Fibroblast of skin of scalp (primary cell): ENCODE results near the gene SLC38A7. TPM values are rescaled to one million over a fixed set of nuclear protein-coding genes. Genes with fewer than 3 reads are reported as not detected.
A peak's percentile ranks its signal among the peaks of the same experiment; 100 is the strongest.

Source experiments
- DNase-seq: peaks from one replicate; pipeline ENCODE4 v3.0.0-alpha.2; 2013
- polyA plus RNA-seq, 2 experiments: library from polyadenylated mRNA; unstranded; fragments of 120-200 nt; gene quantifications; one replicate each; pipeline ENCODE4 v1.2.1, GENCODE V29; 2013; ENCODE audit not compliant: insufficient read length in 2 of 2

SLC38A7 gene, protein sequence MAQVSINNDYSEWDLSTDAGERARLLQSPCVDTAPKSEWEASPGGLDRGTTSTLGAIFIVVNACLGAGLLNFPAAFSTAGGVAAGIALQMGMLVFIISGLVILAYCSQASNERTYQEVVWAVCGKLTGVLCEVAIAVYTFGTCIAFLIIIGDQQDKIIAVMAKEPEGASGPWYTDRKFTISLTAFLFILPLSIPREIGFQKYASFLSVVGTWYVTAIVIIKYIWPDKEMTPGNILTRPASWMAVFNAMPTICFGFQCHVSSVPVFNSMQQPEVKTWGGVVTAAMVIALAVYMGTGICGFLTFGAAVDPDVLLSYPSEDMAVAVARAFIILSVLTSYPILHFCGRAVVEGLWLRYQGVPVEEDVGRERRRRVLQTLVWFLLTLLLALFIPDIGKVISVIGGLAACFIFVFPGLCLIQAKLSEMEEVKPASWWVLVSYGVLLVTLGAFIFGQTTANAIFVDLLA
- polyA plus RNA-seq (2013, experiment 1 of 2; ENCODE audit: insufficient read length), result 15.7 TPM
- 14.6 TPM for polyA plus RNA-seq (2013, experiment 2 of 2; ENCODE audit: insufficient read length)

DNA sequence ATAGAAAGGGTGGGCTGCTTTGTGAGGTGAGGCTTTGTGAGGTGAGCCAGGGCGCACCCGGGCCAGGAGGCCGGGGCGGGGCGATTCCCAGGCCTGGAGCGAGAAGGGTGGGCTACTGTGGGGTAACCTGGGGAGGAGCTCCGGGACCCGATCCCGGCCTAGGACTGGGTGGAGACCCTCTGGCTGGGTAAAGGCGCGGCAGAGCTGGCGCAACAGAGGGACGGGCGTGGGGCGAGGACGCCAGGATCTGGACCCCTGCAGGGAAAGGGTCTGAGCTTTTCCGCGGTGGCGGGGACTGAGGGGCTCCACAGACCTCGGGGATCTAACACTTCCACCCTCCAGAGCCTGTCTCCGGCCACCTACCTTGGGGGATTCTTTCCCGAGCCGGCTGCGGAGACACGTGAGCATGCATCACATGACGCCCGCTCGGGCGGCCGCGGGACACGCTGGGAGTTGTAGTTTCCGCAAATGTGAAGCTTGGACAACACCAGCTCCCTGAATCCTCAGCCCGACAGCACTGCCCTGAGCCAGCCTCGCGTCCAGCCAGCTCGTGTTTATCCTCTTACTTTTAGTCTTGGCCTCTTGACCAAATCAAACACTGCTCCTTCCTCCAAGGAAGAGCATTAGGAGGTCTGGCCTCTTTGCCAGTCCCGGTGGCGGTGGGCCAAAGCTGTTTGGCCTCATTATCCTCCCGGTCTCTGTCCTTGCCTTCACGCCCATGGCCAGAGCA lies at the start of gene SLC38A7:
Gene SLC38A7 (minus strand): TSS at position 417 of the 730 bp plus-strand sequence. CDS start 4,644 bp downstream, outside the sequence.
- peak; percentile 83 for DNase-seq

DNA sequence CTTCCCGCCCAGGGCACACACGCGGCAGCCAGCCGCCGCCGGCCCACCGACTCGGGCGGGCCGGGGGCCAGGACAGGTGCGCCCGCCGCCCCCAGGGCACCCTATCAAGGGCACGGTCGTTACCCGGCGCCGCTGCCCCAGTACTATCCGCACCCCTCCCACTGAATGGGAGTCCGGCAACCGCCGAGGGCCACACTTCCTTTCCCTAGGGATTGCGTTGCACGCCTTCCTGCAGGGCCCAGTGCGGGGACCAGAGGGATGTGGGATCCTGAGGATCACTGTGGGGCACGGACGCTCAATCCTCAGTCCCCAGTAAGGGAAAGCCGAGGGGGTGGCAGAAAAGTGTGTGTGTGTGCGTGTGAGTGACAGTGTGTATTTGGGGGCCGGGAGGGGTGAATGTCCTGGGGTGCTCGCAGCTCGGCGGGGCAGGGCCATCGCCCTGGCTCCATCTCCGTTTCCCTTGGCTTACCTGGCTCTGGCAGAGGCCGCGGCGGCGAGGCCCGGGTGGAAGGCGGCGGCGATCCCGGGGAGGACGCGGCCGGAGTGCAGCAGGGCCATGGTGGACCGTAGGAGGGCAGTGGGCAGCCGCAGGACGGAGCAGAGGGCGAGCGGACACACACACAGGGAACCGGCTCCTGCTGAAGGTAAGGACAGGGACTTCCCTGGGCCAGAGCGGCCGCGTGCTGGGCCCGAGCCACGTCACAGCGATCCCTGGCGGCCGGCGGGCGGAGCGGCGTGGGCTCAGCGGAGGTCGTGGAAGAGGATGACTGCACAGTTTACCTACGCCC lies 49.3 kb upstream of the SLC38A7 start, which contains the start of gene GOT2:
Gene GOT2 (minus strand): TSS at position 646 of the 788 bp plus-strand sequence. CDS start 88 bp downstream, at position 558.
- DNase-seq, result peak; percentile 81

DNA sequence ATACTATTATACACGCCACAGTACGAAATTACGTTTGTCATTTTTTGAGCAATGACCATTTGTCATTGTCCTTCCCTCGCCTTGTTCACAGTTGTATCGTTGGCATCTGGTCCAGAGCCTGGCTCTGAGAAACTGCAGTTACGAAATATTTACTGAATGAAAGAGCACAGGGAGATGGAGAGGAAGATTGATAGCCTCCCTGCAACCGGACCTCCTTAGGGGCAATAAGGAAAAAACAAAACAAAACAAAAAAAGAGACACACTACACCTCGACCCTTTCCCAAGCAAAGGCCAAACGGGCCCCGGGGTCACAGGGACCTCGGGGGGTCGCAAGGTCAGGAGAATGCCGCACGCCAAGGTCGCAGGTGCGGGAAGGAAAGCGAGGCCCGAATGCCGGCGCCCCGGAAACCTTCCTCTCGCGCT lies 48.7 kb upstream of the SLC38A7 start:
- DNase-seq, result no peak

DNA sequence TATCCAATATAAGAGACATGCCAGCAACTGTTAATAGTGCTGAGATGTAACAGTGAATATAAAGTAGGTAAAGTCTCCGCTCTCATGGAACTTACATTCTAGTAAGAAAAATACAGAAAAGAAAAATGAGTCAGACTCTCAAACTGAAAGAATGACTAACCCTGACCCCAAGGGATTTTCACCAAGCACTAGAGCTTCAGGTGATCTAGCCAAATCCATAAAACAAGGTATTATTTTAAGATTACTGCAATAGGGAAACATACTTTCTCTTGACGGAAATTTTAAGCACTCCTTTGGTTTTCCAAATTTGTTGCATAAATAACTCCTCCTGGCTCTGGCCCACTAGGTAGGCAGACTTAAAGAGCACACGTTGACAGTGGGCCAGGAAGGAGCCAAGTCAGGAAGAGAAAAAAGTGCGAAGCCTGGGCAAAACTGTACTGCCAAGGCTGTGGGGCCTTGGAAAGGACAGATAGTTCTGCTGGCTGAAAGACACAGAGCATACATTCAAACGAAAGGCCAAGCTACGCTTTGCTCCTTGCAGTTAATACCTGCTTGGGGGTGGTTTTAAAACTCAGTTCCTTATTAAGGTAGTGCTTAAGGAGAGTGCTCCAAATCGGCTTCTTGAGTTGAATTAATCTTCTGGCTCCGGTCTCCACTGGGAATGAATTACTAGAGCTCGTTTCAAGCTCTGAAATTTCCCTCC lies 48.1 kb upstream of the SLC38A7 start:
- peak; percentile 25 for DNase-seq

DNA sequence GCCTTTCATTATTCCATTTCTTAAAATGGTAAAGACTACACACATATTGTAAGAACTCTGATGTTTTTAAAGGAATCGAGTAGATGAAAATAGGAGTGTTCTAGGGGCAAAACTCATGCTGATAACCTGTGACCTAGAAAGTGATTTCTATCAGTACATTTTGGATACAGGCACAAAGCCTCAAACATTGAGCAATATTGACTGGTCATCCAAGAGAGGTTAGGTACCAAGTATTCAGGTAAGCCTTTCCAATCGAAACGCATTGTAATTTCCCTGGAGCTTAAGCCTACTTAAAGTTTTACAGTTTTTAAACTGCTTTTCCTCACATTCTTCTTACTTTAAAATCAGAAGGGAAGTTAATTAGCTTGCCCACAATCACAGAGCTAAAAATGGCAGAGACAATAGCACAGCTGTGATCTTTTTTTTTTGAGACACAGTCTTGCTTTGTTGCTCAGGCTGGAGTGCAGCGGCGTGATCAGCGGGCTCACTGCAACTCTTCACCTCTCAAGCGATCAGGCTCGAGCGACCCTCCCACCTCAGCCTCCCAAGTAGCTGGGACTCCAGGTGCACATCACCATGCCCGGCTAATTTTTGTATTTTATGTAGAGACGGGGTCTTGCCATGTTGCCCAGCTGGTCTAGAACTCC lies 46.3 kb upstream of the SLC38A7 start:
- DNase-seq, result no peak

DNA sequence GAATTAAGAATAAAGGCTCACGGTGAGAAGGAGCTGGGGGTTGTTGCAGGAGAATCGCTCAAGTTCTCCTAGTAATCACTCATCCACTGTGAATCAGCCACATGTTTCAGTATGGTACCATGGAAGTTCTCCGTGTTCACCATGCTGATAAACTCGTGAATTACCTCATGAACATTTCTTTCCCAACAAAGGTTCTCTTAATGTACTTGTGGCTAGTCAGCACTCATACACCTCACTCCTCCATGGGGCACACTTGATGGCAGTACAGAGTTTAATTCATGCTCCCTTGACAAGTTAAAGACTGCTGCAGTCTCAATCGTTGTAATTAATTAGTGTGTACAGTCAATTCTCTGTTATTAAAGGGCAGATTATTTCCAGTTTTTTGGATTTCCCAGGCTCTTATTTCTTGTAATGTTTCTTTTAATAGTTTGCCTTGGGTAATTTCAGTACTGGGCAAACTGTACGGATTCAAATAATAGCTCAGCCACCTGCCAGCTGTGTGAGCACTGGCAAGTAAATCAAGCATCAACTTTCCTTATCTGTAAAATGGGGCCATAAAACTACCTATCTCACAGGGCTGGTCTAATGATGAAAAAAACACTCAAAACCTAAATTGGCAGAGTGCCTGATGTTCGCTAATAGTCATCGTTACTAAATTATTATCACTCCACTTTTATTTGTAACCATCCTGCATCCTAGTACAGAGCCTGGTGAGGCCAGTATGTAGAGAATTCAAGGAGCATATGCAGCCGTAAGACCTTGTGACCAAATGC lies 43.4 kb upstream of the SLC38A7 start:
- DNase-seq, result no peak

DNA sequence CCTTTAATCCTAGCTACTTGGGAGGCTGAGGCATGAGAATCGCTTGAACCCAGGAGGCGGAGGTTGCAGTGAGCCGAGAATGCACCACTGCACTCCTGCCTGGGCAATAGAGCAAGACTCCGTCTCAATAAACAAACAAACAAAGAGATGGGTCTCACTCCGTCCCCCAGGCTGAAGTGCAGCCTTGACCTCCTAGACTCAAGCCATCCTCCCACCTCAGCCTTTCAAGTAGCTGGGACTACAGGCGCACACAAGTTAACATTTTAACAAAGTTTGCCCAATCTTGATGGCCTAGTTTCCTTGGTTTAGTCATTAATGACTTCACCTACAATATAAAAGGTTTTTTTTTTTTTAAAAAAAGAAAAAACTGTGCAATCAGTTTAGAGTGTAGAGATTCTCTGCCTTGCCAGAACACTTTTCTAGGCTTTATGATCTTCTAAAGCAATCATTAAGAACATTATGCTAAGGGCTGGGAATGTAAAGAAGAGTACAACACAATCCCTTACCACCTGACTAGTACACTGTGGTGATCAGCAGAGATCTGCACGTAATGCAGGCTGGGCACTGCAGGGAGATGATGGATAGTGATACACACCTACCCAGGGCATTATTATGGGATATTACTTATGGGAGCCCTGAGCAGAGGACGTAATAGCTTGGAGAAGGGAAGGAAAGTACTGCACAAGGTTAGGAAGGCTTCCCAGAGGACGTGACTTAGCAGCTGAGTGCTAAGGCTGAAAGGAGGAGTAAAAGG lies 42.6 kb upstream of the SLC38A7 start:
- DNase-seq, result no peak

DNA sequence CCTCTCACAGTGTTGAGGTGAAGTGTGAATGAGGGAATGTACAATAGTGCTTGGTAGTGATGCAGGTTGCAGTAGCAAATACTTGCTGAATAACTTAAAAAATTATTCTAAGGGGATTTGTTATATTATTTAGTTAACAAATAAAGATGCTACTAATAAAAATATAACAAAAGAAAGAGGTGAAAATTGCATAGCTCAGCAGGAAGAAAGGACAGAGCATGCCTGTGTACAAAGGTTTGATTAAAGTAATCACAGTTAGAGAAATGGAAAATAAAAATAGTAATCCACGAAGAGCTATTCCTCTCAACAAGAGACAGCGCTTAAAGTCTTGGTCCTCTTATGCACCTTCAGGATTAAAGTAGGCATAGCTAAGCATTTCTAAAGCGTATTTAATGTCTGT lies 38.5 kb upstream of the SLC38A7 start:
- DNase-seq, result no peak

DNA sequence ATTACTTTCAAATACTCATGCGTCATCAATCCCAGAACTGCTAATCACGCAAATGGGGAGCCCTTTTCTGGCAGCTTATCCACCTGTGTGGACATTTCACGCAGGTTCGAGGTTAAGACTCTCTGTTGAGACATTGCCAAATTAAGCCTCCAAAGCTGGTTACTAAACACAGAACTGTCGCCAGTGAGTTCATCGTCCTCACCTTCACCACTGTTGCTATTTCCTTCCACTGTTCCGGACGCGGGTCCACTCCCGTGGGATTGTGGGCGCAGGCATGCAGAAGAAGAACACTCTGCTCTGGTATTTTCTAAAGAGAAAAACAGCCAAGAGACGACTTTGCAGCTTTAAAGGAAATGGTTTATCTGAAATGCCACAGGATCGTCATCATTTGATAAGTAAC lies 33.4 kb upstream of the SLC38A7 start:
- no peak for DNase-seq

DNA sequence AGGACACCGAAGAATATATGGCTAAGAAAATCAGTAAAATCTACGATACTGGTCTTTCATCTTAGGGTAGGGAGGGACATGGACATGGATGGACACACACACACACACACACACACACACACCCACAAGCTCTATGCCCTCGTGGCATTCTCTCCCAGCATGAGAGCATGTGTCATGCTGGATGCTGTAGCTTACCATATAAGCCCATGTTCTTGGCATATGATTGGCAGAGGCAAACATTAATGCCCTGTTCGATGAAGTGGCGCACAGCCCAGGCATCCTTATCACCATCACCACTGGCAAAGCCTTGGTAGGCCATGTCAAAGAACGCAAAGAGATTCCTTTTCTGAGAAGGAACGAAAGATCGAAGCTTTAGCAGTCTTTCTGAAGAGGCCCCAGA lies 31.9 kb upstream of the SLC38A7 start:
- no peak for DNase-seq

DNA sequence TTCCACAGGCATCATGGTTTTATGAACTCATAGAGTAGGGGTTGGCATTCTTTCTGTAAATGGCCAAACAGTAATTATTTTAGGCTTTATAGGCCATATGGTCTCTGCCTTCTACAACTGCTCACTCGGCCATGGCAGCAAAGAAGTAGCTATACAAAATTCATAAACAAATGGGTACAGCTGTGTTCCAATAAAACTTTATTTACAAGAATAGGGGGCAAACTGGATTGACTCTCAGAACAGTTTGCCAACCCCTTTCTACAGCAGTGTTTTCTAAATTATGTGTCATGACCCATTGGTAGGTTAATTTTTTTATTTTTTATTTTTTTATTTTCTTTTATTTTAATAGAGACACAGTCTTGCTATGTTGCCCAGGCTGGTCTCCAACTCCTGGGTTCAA lies 29.2 kb upstream of the SLC38A7 start:
- no peak for DNase-seq

DNA sequence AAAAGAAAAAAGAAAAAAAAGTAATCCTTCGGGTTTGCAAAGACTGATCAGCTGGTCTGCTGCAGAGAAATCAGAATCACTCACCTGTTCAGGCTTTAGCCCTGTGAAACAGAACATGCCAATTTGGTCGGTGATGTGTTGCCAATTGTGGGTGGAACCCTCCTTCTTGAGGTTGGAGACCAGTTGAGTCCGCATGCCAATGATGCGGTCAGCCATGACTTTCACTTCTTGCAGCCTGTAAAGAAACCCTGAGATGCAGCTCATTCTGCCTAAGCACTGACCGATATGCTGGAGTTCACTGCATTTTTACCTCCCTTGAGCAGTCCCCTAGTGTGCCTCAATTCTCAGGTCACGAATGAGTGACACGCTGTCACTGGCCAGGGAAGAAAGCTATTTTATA lies 24.8 kb upstream of the SLC38A7 start:
- DNase-seq, result no peak

DNA sequence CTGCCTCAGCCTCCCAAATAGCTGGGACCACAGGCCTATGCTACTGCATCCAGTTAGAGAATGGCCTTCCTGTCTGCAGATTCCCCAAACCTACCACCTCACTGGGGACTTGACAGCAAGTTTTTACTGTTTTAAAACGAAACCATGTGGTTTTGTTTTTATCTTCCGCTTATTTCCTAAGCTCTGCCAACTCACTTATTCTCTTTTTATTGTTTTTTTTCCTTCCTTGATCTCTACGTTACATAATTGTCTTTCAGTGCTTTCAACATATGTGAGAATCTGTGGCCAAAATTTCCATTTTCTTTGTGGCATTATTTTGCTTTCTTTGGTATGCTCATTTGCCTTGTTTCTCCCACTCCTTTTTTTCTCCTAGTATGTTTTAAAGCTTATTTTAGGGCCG lies 14.6 kb upstream of the SLC38A7 start:
- no peak for DNase-seq

DNA sequence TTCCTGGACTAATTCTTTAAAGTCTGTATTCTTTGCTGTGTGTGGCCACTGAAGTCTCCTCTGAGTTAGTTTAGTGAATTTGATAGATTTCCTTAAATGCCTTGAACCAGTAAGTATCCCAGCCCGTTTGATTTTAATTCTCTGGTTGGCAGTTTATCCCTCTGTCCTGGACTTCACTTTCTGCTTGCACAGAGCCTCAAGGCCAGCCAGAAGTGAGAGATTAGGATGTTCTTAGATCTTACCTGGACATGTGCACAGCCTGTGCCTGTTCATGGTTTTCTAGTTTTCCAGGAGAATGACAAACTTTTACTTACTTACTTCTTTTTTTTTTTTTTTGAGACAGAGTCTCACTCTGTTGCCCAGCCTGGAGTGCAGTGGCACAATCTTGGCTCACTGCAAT lies 10.8 kb upstream of the SLC38A7 start:
- DNase-seq, result no peak

DNA sequence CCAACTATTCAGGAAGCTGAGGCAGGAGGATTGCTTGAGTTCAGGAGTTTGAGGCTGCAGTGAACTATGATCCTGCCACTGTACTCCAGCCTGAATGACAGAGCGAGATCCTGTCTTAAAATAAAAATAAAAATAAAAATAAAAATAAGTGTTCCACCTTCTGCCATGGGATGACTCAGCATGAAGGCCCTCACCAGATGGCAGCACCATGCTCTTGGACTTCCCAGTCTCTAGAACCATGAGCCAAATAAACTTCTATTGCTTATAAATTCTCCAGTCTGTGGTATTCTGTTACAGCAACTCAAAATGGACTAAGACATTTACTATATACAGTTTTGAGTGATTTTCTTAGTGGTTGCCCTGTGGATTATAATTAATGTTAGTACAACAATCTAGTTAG lies 7.9 kb upstream of the SLC38A7 start:
- DNase-seq, result no peak

DNA sequence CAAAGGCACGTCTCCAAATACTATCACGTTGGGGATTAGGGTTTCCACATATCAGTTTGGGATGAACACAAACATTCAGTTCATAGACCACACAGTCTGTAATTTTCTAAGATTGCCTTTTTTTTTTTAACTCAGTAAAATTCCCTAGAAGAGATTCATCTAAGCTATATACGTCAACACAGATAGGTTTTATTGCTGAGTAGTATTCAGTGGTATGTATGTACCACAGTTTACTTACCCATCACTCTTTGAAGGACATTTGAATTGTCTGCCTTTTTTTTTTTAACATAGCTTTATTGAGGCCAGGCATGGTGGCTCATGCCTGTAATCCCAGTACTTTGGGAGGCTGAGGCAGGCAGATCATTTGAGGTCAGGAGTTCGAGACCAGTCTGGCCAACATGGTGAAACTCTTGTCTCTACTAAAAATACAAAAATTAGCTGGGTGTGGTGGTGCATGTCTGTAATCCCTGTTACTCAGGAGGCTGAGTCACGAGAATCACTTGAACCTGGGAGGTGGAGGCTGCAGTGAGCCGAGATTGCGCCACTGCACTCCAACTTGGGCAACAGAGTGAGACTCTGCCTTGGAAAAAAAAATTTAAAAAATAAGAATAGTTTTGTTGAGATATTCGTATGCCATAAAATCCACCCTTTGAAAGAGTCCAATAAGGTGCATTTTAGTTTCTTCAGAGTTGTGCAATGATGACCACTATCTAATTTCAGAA lies 2.6 kb upstream of the SLC38A7 start:
- DNase-seq, result peak; percentile 29

DNA sequence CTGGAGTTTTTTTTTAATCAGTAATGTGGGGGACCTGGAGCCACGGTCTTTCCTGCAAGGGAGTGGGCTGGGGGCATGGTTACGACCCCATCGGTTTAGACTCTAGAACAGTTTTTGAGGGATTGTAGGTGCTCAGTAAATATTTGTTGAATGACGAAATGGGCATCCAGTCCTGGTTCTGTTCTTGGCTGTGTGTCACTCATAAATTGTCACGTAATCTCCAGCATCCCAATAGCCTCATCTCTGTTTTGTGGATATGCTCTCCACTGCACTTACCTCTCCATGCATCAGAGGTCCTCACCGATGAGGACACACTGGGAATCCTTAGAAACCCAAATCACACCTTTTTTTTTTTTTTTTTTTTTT lies 497 bp upstream of the SLC38A7 start:
- DNase-seq, result no peak

DNA sequence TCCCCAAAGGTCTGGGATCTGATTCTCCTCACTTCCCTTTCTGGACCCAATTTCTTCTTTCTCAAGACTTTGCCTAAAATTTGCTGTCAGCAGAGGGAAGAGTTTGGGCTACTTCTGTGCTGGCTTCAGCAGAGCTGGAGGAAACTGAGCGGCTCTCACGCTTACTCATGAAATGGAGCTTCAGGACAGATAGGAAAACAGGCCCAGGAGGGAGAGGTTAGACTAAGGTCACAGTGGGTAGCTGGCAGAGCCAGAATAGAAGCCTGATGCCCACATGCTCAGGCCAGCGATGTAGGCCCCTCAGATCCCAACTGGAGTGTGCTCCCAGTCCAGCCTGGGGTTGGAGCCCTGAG lies 593 bp downstream of the SLC38A7 start:
- DNase-seq, result no peak

DNA sequence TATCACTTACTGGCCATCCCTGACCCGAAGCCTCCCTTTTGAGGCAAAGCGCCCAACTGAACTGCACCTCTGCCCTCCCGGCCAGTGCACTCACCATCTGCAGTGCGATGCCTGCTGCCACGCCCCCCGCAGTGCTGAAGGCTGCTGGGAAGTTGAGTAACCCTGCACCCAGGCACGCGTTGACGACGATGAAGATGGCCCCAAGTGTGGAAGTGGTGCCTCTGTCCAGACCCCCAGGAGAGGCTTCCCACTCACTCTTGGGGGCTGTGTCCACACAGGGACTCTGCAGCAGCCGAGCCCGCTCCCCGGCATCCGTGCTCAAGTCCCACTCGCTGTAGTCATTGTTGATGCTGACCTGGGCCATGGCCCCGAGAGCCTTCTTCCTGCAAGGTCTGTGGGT lies 4.8 kb downstream of the SLC38A7 start:
- DNase-seq, result no peak
